Testis (tissue), 2 donors: Measurements from ENCODE around the gene ACSS1.

Experiments
- POLR2A ChIP-seq: fragments of 450-650 bp; IDR thresholded peaks from one replicate; pipeline ENCODE4 v1.6.1; 2017; ENCODE audit warnings: antibody characterized with exemption, mild to moderate bottlenecking, moderate library complexity
- TF ChIP-seq, protein P1 (sequence below), 3 experiments: fragments of 450-650 bp in 2 of 3; fragments of 200-600 bp in 1 of 3; sonication (generic) in 1 of 3; IDR thresholded peaks; one replicate each; pipeline ENCODE4 v1.5.1; 2016 to 2019; ENCODE audit warnings: antibody characterized with exemption in 3 of 3, mild to moderate bottlenecking in 2 of 3, moderate library complexity in 1 of 3

DNA sequence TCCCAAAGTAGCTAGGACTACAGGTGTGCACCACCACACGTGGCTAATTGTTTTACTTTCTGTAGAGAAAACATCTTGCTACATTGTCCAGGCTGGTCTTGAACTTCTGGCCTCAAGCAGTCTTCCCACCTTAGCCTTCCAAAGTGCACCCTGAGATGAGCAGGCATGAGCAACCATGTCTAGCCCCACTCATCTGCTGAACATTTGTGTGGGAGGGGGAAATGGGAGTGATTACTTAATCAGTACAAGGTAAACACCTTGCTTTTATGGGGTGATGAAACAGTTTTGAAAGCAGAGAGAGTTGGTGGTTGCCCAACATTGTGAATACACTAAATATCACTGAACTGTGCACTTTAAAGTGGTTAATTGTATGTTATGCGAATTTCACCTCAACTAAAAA is 70.7 kb downstream of the ACSS1 start:
- TF ChIP-seq, protein P1, sequence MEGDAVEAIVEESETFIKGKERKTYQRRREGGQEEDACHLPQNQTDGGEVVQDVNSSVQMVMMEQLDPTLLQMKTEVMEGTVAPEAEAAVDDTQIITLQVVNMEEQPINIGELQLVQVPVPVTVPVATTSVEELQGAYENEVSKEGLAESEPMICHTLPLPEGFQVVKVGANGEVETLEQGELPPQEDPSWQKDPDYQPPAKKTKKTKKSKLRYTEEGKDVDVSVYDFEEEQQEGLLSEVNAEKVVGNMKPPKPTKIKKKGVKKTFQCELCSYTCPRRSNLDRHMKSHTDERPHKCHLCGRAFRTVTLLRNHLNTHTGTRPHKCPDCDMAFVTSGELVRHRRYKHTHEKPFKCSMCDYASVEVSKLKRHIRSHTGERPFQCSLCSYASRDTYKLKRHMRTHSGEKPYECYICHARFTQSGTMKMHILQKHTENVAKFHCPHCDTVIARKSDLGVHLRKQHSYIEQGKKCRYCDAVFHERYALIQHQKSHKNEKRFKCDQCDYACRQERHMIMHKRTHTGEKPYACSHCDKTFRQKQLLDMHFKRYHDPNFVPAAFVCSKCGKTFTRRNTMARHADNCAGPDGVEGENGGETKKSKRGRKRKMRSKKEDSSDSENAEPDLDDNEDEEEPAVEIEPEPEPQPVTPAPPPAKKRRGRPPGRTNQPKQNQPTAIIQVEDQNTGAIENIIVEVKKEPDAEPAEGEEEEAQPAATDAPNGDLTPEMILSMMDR (IDR thresholded peaks at IDR 0.05) = no peak
- no peak for TF ChIP-seq POLR2A
